H9 (cell line): Measurements from ENCODE around the gene TMEM54. TPM values are rescaled to one million over a fixed set of nuclear protein-coding genes. Genes with fewer than 3 reads are reported as not detected.

Source experiments
- DNase-seq: peaks from one replicate; pipeline ENCODE4 v3.0.0-alpha.2; 2017
- H2AFZ ChIP-seq: one replicate; pipeline ENCODE4 v1.6.1; 2013; ENCODE audit warnings: mild to moderate bottlenecking, low read length, control low read depth, moderate library complexity
- H2AK5ac ChIP-seq: 2 replicates; pipeline ENCODE4 v1.6.1; 2013; ENCODE audit warnings: low read length, control low read depth, mixed read lengths; ENCODE audit not compliant: insufficient read length
- H2BK120ac ChIP-seq: one replicate; pipeline ENCODE4 v1.6.1; 2013; ENCODE audit warnings: low read depth, mild to moderate bottlenecking, low read length, control low read depth, inconsistent platforms; ENCODE audit not compliant: poor library complexity, severe bottlenecking
- H2BK12ac ChIP-seq: 2 replicates; pipeline ENCODE4 v1.6.1; 2013; ENCODE audit warnings: low read length, control low read depth, mixed read lengths, low read depth; ENCODE audit not compliant: insufficient read length
- H2BK15ac ChIP-seq: 2 replicates; pipeline ENCODE4 v1.6.1; 2013; ENCODE audit warnings: low read depth, low read length, control low read depth
- H2BK20ac ChIP-seq: one replicate; pipeline ENCODE4 v1.6.1; 2013; ENCODE audit warnings: low read depth, mild to moderate bottlenecking, low read length, control low read depth, inconsistent platforms; ENCODE audit not compliant: poor library complexity, severe bottlenecking
- H2BK5ac ChIP-seq: 2 replicates; pipeline ENCODE4 v1.6.1; 2013; ENCODE audit warnings: low read length, control low read depth, mixed read lengths; ENCODE audit not compliant: insufficient read length
- H3K14ac ChIP-seq: 2 replicates; pipeline ENCODE4 v1.6.1; 2013; ENCODE audit warnings: low read length, control low read depth; ENCODE audit not compliant: insufficient read depth
- H3K18ac ChIP-seq: 2 replicates; pipeline ENCODE4 v1.6.1; 2013; ENCODE audit warnings: low read depth, mild to moderate bottlenecking, mixed read lengths, low read length, control low read depth; ENCODE audit not compliant: insufficient read length
- H3K23ac ChIP-seq: 2 replicates; pipeline ENCODE4 v1.6.1; 2013; ENCODE audit warnings: low read length, control low read depth, mixed read lengths, low read depth; ENCODE audit not compliant: insufficient read length
- H3K23me2 ChIP-seq: 2 replicates; pipeline ENCODE4 v1.6.1; 2013; ENCODE audit warnings: low read depth, mild to moderate bottlenecking, mixed read lengths, low read length, control low read depth; ENCODE audit not compliant: insufficient read length, poor library complexity, severe bottlenecking
- H3K27ac ChIP-seq: 2 replicates; pipeline ENCODE4 v1.5.1; 2013; ENCODE audit warnings: low read length, control low read depth, mixed read lengths, low read depth; ENCODE audit not compliant: insufficient read length
- H3K27me3 ChIP-seq: 2 replicates; pipeline ENCODE4 v1.6.1; 2013; ENCODE audit warnings: low read length, control low read depth, inconsistent platforms; ENCODE audit not compliant: insufficient read depth
- H3K4ac ChIP-seq: 2 replicates; pipeline ENCODE4 v1.6.1; 2013; ENCODE audit warnings: low read depth, mild to moderate bottlenecking, control low read depth, inconsistent platforms, low read length, moderate library complexity
- H3K4me1 ChIP-seq: 2 replicates; pipeline ENCODE4 v1.6.1; 2013; ENCODE audit warnings: low read length, control low read depth, inconsistent platforms; ENCODE audit not compliant: insufficient read depth
- H3K4me2 ChIP-seq: 2 replicates; pipeline ENCODE4 v1.6.1; 2013; ENCODE audit warnings: low read length, control low read depth, mixed read lengths; ENCODE audit not compliant: insufficient read length, insufficient read depth
- H3K56ac ChIP-seq: 2 replicates; pipeline ENCODE4 v1.6.1; 2013; ENCODE audit warnings: low read depth, mild to moderate bottlenecking, mixed read lengths, low read length, control low read depth; ENCODE audit not compliant: insufficient read length
- H3K79me1 ChIP-seq: 2 replicates; pipeline ENCODE4 v1.6.1; 2013; ENCODE audit warnings: low read depth, mild to moderate bottlenecking, moderate library complexity, low read length, control low read depth, inconsistent platforms; ENCODE audit not compliant: insufficient read depth, poor library complexity, severe bottlenecking
- H3K79me2 ChIP-seq: 2 replicates; pipeline ENCODE4 v1.6.1; 2013; ENCODE audit warnings: low read length, control low read depth, inconsistent platforms; ENCODE audit not compliant: insufficient read depth
- H3K9ac ChIP-seq: 2 replicates; pipeline ENCODE4 v1.6.1; 2013; ENCODE audit warnings: low read length, control low read depth, mixed read lengths; ENCODE audit not compliant: insufficient read length; ENCODE audit errors: extremely low read depth
- H3K9me3 ChIP-seq: one replicate; pipeline ENCODE4 v1.6.1; 2013; ENCODE audit warnings: low read depth, low read length, inconsistent platforms; ENCODE audit not compliant: control insufficient read depth
- H3T11ph ChIP-seq: one replicate; pipeline ENCODE4 v1.6.1; 2013; ENCODE audit warnings: mild to moderate bottlenecking, low read length, control low read depth, inconsistent platforms
- H4K20me1 ChIP-seq: one replicate; pipeline ENCODE4 v1.6.1; 2013; ENCODE audit not compliant: control insufficient read depth, insufficient read length, insufficient read depth
- H4K5ac ChIP-seq: 2 replicates; pipeline ENCODE4 v1.6.1; 2013; ENCODE audit warnings: low read depth, mild to moderate bottlenecking, mixed read lengths, low read length, control low read depth; ENCODE audit not compliant: insufficient read length
- H4K8ac ChIP-seq: replicated peaks from 2 replicates; pipeline ENCODE4 v1.6.1; 2013; ENCODE audit warnings: low read length, control low read depth, mixed read lengths, low read depth; ENCODE audit not compliant: insufficient read length
- H4K91ac ChIP-seq: 2 replicates; pipeline ENCODE4 v1.6.1; 2013; ENCODE audit warnings: low read depth, mild to moderate bottlenecking, moderate library complexity, mixed read lengths, low read length, control low read depth; ENCODE audit not compliant: insufficient read length
- H3K27ac Mint-ChIP-seq, 3 experiments: 2 replicates in 2 of 3; 3 replicates in 1 of 3; pipeline ENCODE4 v1.8.0; 2020 to 2021; ENCODE audit warnings: mixed read lengths in 3 of 3, mild to moderate bottlenecking in 1 of 3, moderate library complexity in 1 of 3
- H3K27me3 Mint-ChIP-seq: 2 replicates; pipeline ENCODE4 v1.8.0; 2021; ENCODE audit warnings: low read depth, mild to moderate bottlenecking, moderate library complexity, mixed read lengths
- H3K36me3 Mint-ChIP-seq, 3 experiments: 2 replicates in 2 of 3; 3 replicates in 1 of 3; pipeline ENCODE4 v1.8.0; 2020 to 2021; ENCODE audit warnings: low read depth in 3 of 3, mixed read lengths in 3 of 3; ENCODE audit not compliant: insufficient read depth in 1 of 3
- H3K4me1 Mint-ChIP-seq, 2 experiments: 2 replicates each; pipeline ENCODE4 v1.8.0; 2020; ENCODE audit warnings: mixed read lengths in 2 of 2
- H3K4me3 Mint-ChIP-seq, 2 experiments: 2 replicates in 1 of 2; 3 replicates in 1 of 2; pipeline ENCODE4 v1.8.0; 2020 to 2021; ENCODE audit warnings: mild to moderate bottlenecking in 2 of 2, mixed read lengths in 2 of 2, moderate library complexity in 1 of 2
- H3K9me3 Mint-ChIP-seq, 2 experiments: 2 replicates in 1 of 2; 3 replicates in 1 of 2; pipeline ENCODE4 v1.8.0; 2020; ENCODE audit warnings: mild to moderate bottlenecking in 2 of 2, mixed read lengths in 2 of 2, moderate library complexity in 1 of 2
- CTCF ChIP-seq: fragments of 200-600 bp; sonication (generic); conservative IDR thresholded peaks from 3 replicates; pipeline ENCODE4 v1.8.0; 2021; ENCODE audit warnings: antibody characterized with exemption, mild to moderate bottlenecking
- WGBS: extraction: QIAGEN DNeasy Blood & Tissue Kit; methylation state at CpG from one replicate; pipeline ENCODE4 v1.1.7; 2013; ENCODE audit warnings: missing lambda C conversion rate, low lambda C conversion rate, mixed read lengths; ENCODE audit not compliant: insufficient read length; ENCODE audit errors: extremely low coverage; 5-methylcytosine and 5-hydroxymethylcytosine counted together
- total RNA-seq: library from RNA; stranded (reverse); gene quantifications from 2 replicates; pipeline ENCODE4 v1.2.1, GENCODE V29; 2021

Gene TMEM54
- total RNA-seq, 1 experiment from 2014 or later, result 17.2 TPM

- Mint-ChIP-seq H3K4me1 (peaks cover 5 to 13% of the 10 kb centered on the region in 2 experiments), H3K27me3 (peaks cover 36% of the 10 kb centered on the region), H3K9me3 (peaks cover 5 to 6% of the 10 kb centered on the region in 2 experiments; a peak in 3 of 5 replicates), H3K36me3 (peaks cover 1 to 3% (median 3%) of the 10 kb centered on the region in 3 experiments; a peak in 6 of 7 replicates), H3K4me3 (no peak overlapping the region), H3K27ac (no peak overlapping the region)
- no peak overlapping the region for H2AK5ac ChIP-seq
- no peak overlapping the region for H3K23ac ChIP-seq
- no peak overlapping the region for H3K56ac ChIP-seq
- H3K9me3 ChIP-seq, result no peaks in the 10 kb centered on the region
- no peak overlapping the region for H2BK5ac ChIP-seq
- H4K20me1 ChIP-seq, result no peaks in the 10 kb centered on the region
- no peak overlapping the region for H3K27ac ChIP-seq
- no peak for DNase-seq
- H3K4me1 ChIP-seq, result no peaks in the 10 kb centered on the region
- H2BK20ac ChIP-seq, result no peak overlapping the region
- H3K23me2 ChIP-seq, result no peaks in the 10 kb centered on the region
- H3K18ac ChIP-seq, result no peak overlapping the region
- H2BK12ac ChIP-seq, result no peak overlapping the region
- TF ChIP-seq CTCF, result no peak
- H3K27me3 ChIP-seq, result peaks cover 3% of the 10 kb centered on the region; the same call in 1 of the 2 replicates
- no peak overlapping the region for H2BK120ac ChIP-seq
- no peak overlapping the region for H3T11ph ChIP-seq
- no peak overlapping the region for H3K4ac ChIP-seq
- no peak overlapping the region for H4K8ac ChIP-seq
- no peak overlapping the region for H3K14ac ChIP-seq
- H4K91ac ChIP-seq, result no peak overlapping the region
- WGBS, result no CpG with 5 or more reads among the region's 1 CpG
- no peak overlapping the region for H4K5ac ChIP-seq
- H3K9ac ChIP-seq, result no peak overlapping the region
- H3K4me2 ChIP-seq, result no peak overlapping the region
- no peak overlapping the region for H2BK15ac ChIP-seq
- H3K79me1 ChIP-seq, result no peaks in the 10 kb centered on the region
- no peak overlapping the region for H2AFZ ChIP-seq
- H3K79me2 ChIP-seq, result no peaks in the 10 kb centered on the region
Observed at GRCh38 chr1:32931760-32932159, 30.6 kb upstream of the TMEM54 start.
